Coronary artery (tissue), 2 donors: ENCODE data around the gene HRH3.

Experiments
- DNase-seq: peaks from one replicate; pipeline ENCODE4 v3.0.0-alpha.2; 2017; ENCODE audit warnings: low spot score
- H3K27ac ChIP-seq, 2 donors: fragments of 200-600 bp; sonication (generic); one replicate each; pipeline ENCODE4 v1.5.1; 2016 to 2019
- H3K4me3 ChIP-seq: fragments of 200-600 bp; sonication (generic); 2 replicates; pipeline ENCODE4 v1.5.1; 2016; ENCODE audit warnings: mild to moderate bottlenecking, moderate library complexity
- CTCF ChIP-seq: fragments of 200-600 bp; sonication (generic); IDR thresholded peaks from one replicate; pipeline ENCODE4 v1.5.1; 2019; ENCODE audit warnings: antibody characterized with exemption

Gene HRH3

DNA sequence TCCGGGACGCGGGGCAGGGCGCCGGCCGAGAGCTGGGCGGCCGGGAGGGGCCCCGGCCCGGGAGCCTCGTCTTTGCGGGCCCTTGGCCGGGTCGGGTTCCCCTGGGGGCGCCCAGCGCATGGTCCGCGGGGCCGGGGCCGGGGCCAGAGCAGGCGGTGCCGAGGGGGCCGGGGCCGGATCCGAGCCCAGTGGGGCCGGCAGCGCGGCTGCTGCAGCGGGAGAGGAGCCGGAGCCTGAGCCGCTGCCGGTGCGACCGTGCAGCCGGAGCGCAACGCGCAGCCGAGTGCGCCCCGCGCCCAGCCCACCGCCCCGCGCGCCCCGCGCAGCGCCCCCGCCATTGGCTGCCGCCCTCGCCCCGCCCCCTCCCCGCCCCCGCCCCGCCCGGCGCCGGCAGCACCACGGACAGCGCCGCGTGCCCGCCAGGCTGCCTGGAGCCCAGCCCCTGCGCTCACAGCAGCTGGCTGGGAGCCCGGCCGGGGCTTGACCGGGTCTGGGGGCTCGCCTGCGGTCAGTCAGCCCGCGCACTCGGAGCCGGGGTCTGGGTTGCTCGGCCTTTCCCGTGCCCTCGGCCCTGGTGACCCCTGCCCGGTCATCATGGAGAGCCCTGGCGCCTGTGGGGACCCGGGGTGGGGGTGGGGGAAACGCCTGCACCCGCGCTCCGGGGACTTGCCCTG lies at the start of gene HRH3:
Gene HRH3 (minus strand): TSS at position 287 of the 674 bp plus-strand sequence. CDS start 308 bp downstream, outside the sequence.
- peak within 1 kb of the TSS; percentile 65 for H3K4me3 ChIP-seq

DNA sequence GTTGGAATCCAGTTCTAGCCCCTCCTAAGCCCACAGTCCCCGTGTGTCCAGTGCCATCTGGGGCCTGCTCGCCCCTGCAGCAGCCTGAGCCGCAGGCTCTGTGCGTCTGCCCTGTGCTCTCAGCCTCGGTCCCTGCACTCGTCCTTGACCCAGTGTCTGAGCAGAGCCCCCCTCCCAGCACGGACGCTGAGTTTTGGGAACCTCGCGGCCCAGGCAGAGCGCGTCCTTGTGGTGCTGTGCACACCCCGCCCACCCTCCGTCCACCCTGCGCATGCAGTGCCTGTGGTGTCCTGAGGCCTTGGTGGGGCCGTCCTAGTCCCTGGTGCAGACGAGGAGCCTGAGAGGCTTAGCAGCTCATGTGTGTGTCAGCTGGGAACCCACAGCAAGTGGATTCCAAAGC lies 49.8 kb upstream of the HRH3 start:
- no peak for DNase-seq
- no peak for TF ChIP-seq CTCF
- no peak overlapping the region for H3K4me3 ChIP-seq
- no peak overlapping the region for H3K27ac ChIP-seq

More for the DNA sequence above, at the start of gene HRH3:
- no peak within 1 kb of the TSS for H3K27ac ChIP-seq
- DNase-seq: no peak
- no peak for TF ChIP-seq CTCF

DNA sequence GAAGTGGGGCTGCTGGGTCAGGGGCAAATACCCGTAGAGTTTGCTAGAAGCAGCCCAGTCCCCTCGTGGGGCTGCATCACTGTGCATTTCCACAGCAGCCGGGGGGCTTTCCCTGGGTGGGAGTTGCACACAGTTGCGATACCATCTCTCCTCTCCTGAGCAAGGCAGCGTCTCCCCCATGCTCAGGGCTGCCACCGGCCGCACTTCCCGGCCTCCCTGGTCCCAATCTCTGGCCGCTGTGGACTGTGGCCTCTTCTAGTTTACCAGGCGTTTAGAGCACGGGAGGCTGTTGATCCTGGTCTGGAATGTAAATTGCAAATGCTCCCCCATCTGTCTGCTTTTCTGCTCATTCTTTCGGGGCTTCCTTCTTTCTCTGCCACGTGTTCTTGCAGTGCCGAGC lies 49.3 kb upstream of the HRH3 start:
- no peak overlapping the region for H3K4me3 ChIP-seq
- H3K27ac ChIP-seq: no peak overlapping the region
- no peak for DNase-seq
- no peak for TF ChIP-seq CTCF

DNA sequence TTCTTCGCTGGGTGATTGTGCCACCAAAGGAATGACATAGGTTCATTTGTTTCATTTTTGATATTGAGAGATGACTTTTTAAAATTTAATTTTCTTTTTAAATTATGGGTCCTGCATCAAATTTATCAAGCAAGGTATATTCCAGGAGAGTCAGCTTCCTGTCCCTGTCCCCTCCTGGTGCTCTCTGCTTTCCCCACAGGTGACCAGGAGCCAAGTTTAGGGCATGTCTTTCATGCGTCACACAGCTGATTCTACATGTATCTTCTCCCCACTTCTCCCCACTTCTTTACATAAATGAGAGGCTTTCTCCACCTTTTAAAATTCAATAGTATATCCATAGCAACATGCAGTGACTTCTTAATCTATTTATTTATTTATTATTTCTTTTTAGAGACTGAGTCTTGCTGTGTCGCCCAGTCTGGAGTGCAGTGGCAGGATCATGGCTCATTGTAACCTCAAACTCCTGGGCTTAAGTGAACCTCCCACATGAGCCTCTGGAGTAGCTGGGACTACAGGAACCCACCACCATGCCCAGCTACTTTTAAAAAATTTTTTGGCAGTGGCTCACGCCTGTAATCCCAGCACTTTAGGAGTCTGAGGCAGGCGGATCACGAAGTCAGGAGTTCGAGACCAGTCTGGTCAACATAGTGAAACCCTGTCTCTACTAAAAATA lies 48.3 kb upstream of the HRH3 start:
- no peak for TF ChIP-seq CTCF
- Histone ChIP-seq H3K4me3 (no peak overlapping the region), H3K27ac (no peak overlapping the region)
- no peak for DNase-seq

GRCh38 chr20:62267543-62267942 lies 47.5 kb upstream of the HRH3 start:
- Histone ChIP-seq H3K27ac (no peak overlapping the region), H3K4me3 (no peak overlapping the region)
- DNase-seq: no peak
- TF ChIP-seq CTCF: no peak

- Histone ChIP-seq H3K27ac (no peak overlapping the region), H3K4me3 (no peak overlapping the region)
- DNase-seq: no peak
- no peak for TF ChIP-seq CTCF
Observed at GRCh38 chr20:62266851-62267250, 46.8 kb upstream of the HRH3 start.

GRCh38 chr20:62266340-62266739 lies 46.3 kb upstream of the HRH3 start:
- no peak overlapping the region for H3K27ac ChIP-seq
- no peak for DNase-seq
- no peak overlapping the region for H3K4me3 ChIP-seq
- TF ChIP-seq CTCF: no peak
